Chondrocyte (in vitro differentiated cells): ENCODE data around the gene PARP15. TPM values are rescaled to one million over a fixed set of nuclear protein-coding genes. Genes with fewer than 3 reads are reported as not detected.

Experiments
- DNase-seq: peaks from one replicate; pipeline ENCODE4 v3.0.0; 2021; ENCODE audit warnings: mixed read lengths, low spot score
- H3K27ac Mint-ChIP-seq: one replicate; pipeline ENCODE4 v1.8.0; 2021; ENCODE audit warnings: mild to moderate bottlenecking, moderate library complexity, mixed read lengths; ENCODE audit not compliant: unreplicated experiment
- H3K27me3 Mint-ChIP-seq: 2 replicates; pipeline ENCODE4 v1.8.0; 2021; ENCODE audit warnings: low read depth, mixed read lengths
- H3K36me3 Mint-ChIP-seq: 2 replicates; pipeline ENCODE4 v1.8.0; 2021; ENCODE audit warnings: low read depth, mixed read lengths
- H3K4me1 Mint-ChIP-seq: 2 replicates; pipeline ENCODE4 v1.8.0; 2021; ENCODE audit warnings: low read depth, mild to moderate bottlenecking, mixed read lengths
- H3K4me3 Mint-ChIP-seq: one replicate; pipeline ENCODE4 v1.8.0; 2021; ENCODE audit warnings: mild to moderate bottlenecking, moderate library complexity, mixed read lengths; ENCODE audit not compliant: unreplicated experiment
- H3K9me3 Mint-ChIP-seq: 2 replicates; pipeline ENCODE4 v1.8.0; 2021; ENCODE audit warnings: low read depth, mixed read lengths
- total RNA-seq: library from RNA; stranded (reverse); gene quantifications from 3 replicates; pipeline ENCODE4 v1.2.1, GENCODE V29; 2021
- TF ChIP-seq, protein P1 (sequence below): fragments of 200-600 bp; sonication (generic); IDR thresholded peaks from 2 replicates; pipeline ENCODE4 v1.5.0; 2021; ENCODE audit warnings: antibody characterized with exemption, mild to moderate bottlenecking, moderate library complexity

The PARP15 gene
- total RNA-seq, 1 donor from 2014 or later, result not detected

DNA sequence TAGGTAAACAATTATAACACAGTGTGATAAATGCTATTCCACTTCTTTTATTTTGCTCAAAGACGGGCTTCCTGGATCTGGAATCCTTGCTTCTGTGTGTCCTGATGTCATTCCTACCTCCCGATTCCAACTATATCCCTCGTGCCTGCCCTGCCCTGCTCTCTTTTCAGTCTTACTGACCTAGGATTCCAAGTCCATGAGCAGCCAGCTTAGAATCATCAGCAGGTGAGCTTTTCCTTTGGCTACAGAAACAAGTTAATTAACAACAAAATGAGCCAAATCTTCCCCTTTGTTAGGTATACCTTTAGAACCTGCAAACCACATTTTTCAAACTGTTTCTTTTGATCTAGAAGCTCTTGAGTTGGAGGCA lies 40.8 kb upstream of the PARP15 start:
- DNase-seq, result no peak
- no peak overlapping the region for H3K27ac Mint-ChIP-seq
- no peak overlapping the region for H3K4me3 Mint-ChIP-seq
- peaks cover 35% of the 10 kb centered on the region for H3K36me3 Mint-ChIP-seq
- H3K9me3 Mint-ChIP-seq, result no peaks in the 10 kb centered on the region
- peaks cover 5% of the 10 kb centered on the region for H3K4me1 Mint-ChIP-seq
- TF ChIP-seq, protein P1, sequence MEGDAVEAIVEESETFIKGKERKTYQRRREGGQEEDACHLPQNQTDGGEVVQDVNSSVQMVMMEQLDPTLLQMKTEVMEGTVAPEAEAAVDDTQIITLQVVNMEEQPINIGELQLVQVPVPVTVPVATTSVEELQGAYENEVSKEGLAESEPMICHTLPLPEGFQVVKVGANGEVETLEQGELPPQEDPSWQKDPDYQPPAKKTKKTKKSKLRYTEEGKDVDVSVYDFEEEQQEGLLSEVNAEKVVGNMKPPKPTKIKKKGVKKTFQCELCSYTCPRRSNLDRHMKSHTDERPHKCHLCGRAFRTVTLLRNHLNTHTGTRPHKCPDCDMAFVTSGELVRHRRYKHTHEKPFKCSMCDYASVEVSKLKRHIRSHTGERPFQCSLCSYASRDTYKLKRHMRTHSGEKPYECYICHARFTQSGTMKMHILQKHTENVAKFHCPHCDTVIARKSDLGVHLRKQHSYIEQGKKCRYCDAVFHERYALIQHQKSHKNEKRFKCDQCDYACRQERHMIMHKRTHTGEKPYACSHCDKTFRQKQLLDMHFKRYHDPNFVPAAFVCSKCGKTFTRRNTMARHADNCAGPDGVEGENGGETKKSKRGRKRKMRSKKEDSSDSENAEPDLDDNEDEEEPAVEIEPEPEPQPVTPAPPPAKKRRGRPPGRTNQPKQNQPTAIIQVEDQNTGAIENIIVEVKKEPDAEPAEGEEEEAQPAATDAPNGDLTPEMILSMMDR, result no peak
- H3K27me3 Mint-ChIP-seq, result no peaks in the 10 kb centered on the region

DNA sequence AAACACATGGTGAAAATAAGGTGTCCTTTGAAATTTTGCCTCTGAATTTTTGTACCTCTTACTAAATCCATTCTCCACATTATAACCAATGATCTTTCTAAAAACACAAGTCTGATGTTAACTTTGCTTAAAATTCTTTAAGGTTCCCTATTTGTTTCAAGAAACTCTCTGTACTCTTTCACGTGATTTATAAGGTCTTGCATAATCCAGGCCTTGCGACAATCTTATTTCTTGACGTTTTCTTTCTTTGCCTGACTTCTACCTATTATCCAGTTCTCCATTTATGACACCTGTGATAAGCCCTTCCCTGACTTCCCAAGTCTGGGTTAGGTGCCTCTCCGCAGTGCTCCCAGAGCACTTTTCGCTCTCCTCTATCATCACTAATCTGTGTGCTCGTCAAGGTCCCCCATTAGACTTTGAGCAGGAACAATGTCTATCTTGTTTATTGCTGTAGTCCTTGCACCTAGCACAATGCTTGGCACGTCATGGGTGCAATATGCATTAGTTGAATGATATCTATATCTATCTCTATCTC lies 38.4 kb upstream of the PARP15 start:
- Mint-ChIP-seq H3K4me1 (peaks cover under 1% of the 10 kb centered on the region), H3K27ac (no peak overlapping the region), H3K36me3 (peaks cover 24% of the 10 kb centered on the region), H3K27me3 (no peaks in the 10 kb centered on the region), H3K4me3 (no peak overlapping the region), H3K9me3 (no peaks in the 10 kb centered on the region)
- TF ChIP-seq, protein P1, result no peak
- DNase-seq, result no peak

DNA sequence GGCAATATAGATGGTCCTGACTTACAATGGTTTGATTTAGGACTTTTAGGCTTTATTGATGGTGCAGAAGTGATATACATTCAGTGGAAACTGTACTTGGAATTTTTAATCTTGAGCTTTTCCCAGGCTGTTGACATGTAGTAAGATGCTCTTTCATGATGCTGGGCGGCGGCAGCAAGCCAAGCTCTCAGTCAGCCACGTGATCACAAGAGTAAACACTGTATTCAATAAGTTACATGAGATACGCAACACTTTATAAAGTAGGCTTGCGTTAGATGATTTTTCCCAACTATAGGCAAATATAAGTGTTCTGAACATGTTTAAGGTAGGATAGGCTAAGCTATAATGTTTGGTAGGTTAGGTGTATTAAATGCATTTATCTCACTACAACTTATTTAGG lies 31.3 kb upstream of the PARP15 start:
- TF ChIP-seq, protein P1, result no peak
- no peaks in the 10 kb centered on the region for H3K27me3 Mint-ChIP-seq
- no peaks in the 10 kb centered on the region for H3K4me1 Mint-ChIP-seq

DNA sequence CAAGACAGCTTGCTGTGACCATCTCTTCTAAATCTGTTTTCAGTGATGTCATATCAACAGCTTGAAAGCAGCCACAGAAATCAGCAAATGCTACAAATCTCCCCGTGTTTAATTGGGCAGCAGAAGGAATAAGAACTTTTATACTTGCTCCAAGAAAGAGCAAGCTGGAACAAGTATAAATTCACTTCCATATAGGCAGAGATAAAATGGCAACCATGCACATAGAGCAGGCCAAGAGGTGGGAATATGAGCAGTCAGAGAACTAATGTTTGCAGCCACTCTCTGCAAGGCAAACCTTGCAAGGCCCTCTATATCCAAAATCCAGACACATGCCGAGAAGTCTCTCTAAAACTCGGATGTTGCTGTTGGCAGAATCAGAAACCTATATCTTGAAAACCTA lies 29.4 kb upstream of the PARP15 start:
- Mint-ChIP-seq H3K4me1 (no peaks in the 10 kb centered on the region), H3K36me3 (peaks cover 22% of the 10 kb centered on the region), H3K9me3 (no peaks in the 10 kb centered on the region), H3K27me3 (no peaks in the 10 kb centered on the region), H3K4me3 (no peak overlapping the region), H3K27ac (no peak overlapping the region)
- TF ChIP-seq, protein P1, result no peak
- DNase-seq, result no peak

More for the DNA sequence above, 31.3 kb upstream of the PARP15 start:
- no peak for DNase-seq
- no peak overlapping the region for H3K27ac Mint-ChIP-seq
- peaks cover 17% of the 10 kb centered on the region for H3K36me3 Mint-ChIP-seq
- H3K9me3 Mint-ChIP-seq, result no peaks in the 10 kb centered on the region
- no peak overlapping the region for H3K4me3 Mint-ChIP-seq

DNA sequence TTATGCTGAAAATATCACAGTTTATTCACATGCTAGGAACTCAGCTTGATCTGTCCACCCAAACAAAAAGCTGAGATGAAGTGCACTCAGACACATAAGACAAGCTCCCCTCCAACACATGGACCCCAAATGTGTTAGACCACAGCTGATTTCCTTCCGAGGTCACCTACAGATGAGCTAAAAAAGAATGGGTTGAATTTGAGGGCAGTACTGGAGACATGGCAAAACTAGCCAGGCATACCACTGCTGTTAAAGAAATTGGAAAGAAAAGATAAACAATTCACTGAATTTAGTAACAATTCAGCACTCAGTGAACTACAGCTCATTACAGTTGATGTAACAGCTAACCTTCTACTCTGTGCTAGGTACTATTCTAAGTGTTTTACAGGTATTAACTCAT lies 28.8 kb upstream of the PARP15 start:
- no peaks in the 10 kb centered on the region for H3K27me3 Mint-ChIP-seq
- no peak for DNase-seq
- no peak overlapping the region for H3K27ac Mint-ChIP-seq
- no peaks in the 10 kb centered on the region for H3K4me1 Mint-ChIP-seq
- H3K9me3 Mint-ChIP-seq, result no peaks in the 10 kb centered on the region
- peaks cover 24% of the 10 kb centered on the region for H3K36me3 Mint-ChIP-seq
- no peak overlapping the region for H3K4me3 Mint-ChIP-seq
- TF ChIP-seq, protein P1, result no peak
